GM23248 (cell line): ENCODE data around the gene ELAVL2. TPM values are rescaled to one million over a fixed set of nuclear protein-coding genes. Genes with fewer than 3 reads are reported as not detected.

Source experiments
- DNase-seq: peaks from one replicate; pipeline ENCODE4 v3.0.0-alpha.2; 2015
- H2AFZ ChIP-seq: fragments of 200-600 bp; sonication (generic); 2 replicates; pipeline ENCODE4 v1.6.1; 2016; ENCODE audit warnings: antibody characterized with exemption
- H3F3A ChIP-seq: fragments of 200-600 bp; sonication (generic); 2 replicates; pipeline ENCODE4 v1.6.1; 2016; ENCODE audit warnings: mild to moderate bottlenecking, antibody characterized with exemption, mixed run types; ENCODE audit not compliant: insufficient read depth
- H3K27ac ChIP-seq: fragments of 200-600 bp; sonication (generic); 2 replicates; pipeline ENCODE4 v1.5.1; 2016; ENCODE audit warnings: mild to moderate bottlenecking
- H3K27me3 ChIP-seq: fragments of 200-600 bp; sonication (generic); replicated peaks from 2 replicates; pipeline ENCODE4 v1.6.1; 2016; ENCODE audit warnings: mild to moderate bottlenecking; ENCODE audit not compliant: insufficient read depth
- H3K36me3 ChIP-seq: fragments of 200-600 bp; sonication (generic); 2 replicates; pipeline ENCODE4 v1.6.1; 2016; ENCODE audit warnings: low read depth, mild to moderate bottlenecking
- H3K4me1 ChIP-seq: fragments of 200-600 bp; sonication (generic); 2 replicates; pipeline ENCODE4 v1.6.1; 2016; ENCODE audit warnings: mild to moderate bottlenecking; ENCODE audit not compliant: insufficient read depth
- H3K4me2 ChIP-seq: fragments of 200-600 bp; sonication (generic); one replicate; pipeline ENCODE4 v1.6.1; 2016; ENCODE audit warnings: mild to moderate bottlenecking; ENCODE audit not compliant: unreplicated experiment
- H3K4me3 ChIP-seq: fragments of 200-600 bp; sonication (generic); 2 replicates; pipeline ENCODE4 v1.5.1; 2016; ENCODE audit warnings: mild to moderate bottlenecking
- H3K79me2 ChIP-seq: fragments of 200-600 bp; sonication (generic); 2 replicates; pipeline ENCODE4 v1.6.1; 2016; ENCODE audit warnings: mild to moderate bottlenecking; ENCODE audit not compliant: insufficient read depth
- H3K9ac ChIP-seq: fragments of 200-600 bp; sonication (generic); 2 replicates; pipeline ENCODE4 v1.6.1; 2016; ENCODE audit warnings: mild to moderate bottlenecking
- H3K9me2 ChIP-seq: fragments of 200-600 bp; sonication (generic); 2 replicates; pipeline ENCODE4 v1.6.1; 2016; ENCODE audit warnings: mixed run types, mild to moderate bottlenecking, moderate library complexity; ENCODE audit not compliant: insufficient read depth
- H3K9me3 ChIP-seq: fragments of 200-600 bp; sonication (generic); one replicate; pipeline ENCODE4 v1.6.1; 2017; ENCODE audit warnings: low read depth
- H4K20me1 ChIP-seq: fragments of 200-600 bp; sonication (generic); 2 replicates; pipeline ENCODE4 v1.6.0; 2016; ENCODE audit not compliant: insufficient read depth
- EZH2 ChIP-seq: fragments of 200-600 bp; sonication (generic); IDR thresholded peaks from 2 replicates; pipeline ENCODE4 v1.6.1; 2018; ENCODE audit warnings: antibody characterized with exemption, mild to moderate bottlenecking; ENCODE audit not compliant: insufficient read depth, poor library complexity, severe bottlenecking
- EZH2phosphoT487 ChIP-seq: fragments of 200-600 bp; sonication (generic); IDR thresholded peaks from 2 replicates; pipeline ENCODE4 v1.6.1; 2018; ENCODE audit warnings: antibody characterized with exemption, moderate library complexity, mild to moderate bottlenecking, low read depth; ENCODE audit not compliant: insufficient read depth
- WGBS, 2 experiments: methylation state at CpG; one replicate each; pipeline ENCODE4 v1.1.6; 2015 to 2017; ENCODE audit warnings: low lambda C conversion rate in 2 of 2, low coverage in 1 of 2; ENCODE audit errors: missing lambda C conversion rate in 2 of 2; 5-methylcytosine and 5-hydroxymethylcytosine counted together
- in situ Hi-C: fragments of 300-500 bp; cut with MboI; formaldehyde crosslinking; loops from 2 replicates; pipeline ENCODE4 v1.15.0; 2020
- polyA plus RNA-seq: library from polyadenylated mRNA; unstranded; fragments of >200 nt; fragmentation: Nextera tagmentation; extraction: Ambion mirVana; gene quantifications from 2 replicates; pipeline ENCODE4 v1.2.1, GENCODE V29; 2016
- total RNA-seq: library from RNA; depleted of rRNA; stranded (reverse); fragments of >200 nt; shearing (Covaris generic); gene quantifications from 2 replicates; pipeline ENCODE4 v1.2.3, GENCODE V29; 2014

The ELAVL2 gene
- total and polyA plus RNA-seq, 2 experiments from 2014 or later = 0.08 TPM; not detected in 1

DNA sequence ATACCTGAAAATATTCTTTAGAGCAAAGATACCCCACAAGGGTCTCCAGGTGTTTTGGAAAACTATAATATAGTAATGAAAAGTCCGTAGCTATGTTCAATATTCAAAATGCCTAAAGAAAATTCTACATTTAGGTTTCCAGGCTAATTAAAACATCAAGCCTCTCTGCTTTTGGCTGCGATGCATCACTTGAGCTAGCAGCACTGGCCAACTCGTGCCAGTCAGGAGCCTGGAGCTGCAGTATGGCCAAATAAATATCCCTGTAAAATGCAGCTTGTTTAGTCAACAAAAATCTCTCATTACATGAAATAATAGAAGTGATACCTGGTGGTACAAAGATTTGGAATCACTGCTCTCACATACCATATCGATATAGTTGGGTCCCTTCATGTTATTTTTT, 181.1 kb downstream of the ELAVL2 start:
- H3K27ac ChIP-seq = no peak overlapping the region
- H3K27me3 ChIP-seq = no peaks in the 10 kb centered on the region
- no peak overlapping the region for H3K9ac ChIP-seq
- WGBS, 2 experiments = 34 to 36% methylated on average over 4 of the region's 4 CpGs
- H3K9me2 ChIP-seq = no peaks in the 10 kb centered on the region
- H4K20me1 ChIP-seq = no peaks in the 10 kb centered on the region
- TF ChIP-seq EZH2phosphoT487 (no peak), EZH2 (no peak)
- H3K4me3 ChIP-seq = no peak overlapping the region
- no peak for DNase-seq
- H3K36me3 ChIP-seq = no peaks in the 10 kb centered on the region
- no peak overlapping the region for H2AFZ ChIP-seq
- H3K4me2 ChIP-seq = no peak overlapping the region
- H3F3A ChIP-seq = no peaks in the 10 kb centered on the region
- H3K9me3 ChIP-seq = no peaks in the 10 kb centered on the region
- no peaks in the 10 kb centered on the region for H3K79me2 ChIP-seq
- H3K4me1 ChIP-seq = no peaks in the 10 kb centered on the region
- in situ Hi-C loops = no loop called here

DNA sequence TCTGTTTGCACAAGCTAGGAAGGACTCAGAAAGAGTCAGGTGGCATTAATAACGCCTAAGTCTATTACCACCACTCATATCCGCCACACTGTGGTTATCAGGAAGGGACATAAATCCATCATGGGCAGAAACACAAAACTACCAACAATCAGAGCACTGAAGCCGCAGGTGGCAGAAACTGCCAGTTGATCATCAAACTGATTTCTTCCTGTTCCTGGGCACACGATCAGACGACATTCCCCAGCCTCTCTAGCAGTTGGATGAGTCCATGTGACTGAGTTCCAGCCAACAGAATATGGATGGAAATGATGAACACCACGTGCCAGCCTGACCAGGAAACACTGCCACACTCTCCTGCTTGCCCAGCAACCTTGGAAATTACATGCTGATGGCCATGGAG, 181.7 kb downstream of the ELAVL2 start:
- Histone ChIP-seq H3F3A (no peaks in the 10 kb centered on the region), H3K4me2 (no peak overlapping the region), H3K27me3 (no peaks in the 10 kb centered on the region), H4K20me1 (no peaks in the 10 kb centered on the region), H3K79me2 (no peaks in the 10 kb centered on the region), H3K36me3 (no peaks in the 10 kb centered on the region), H3K4me3 (no peak overlapping the region), H3K9me3 (no peaks in the 10 kb centered on the region), H3K4me1 (no peaks in the 10 kb centered on the region), H3K9ac (no peak overlapping the region), H2AFZ (no peak overlapping the region), H3K27ac (no peak overlapping the region), H3K9me2 (no peaks in the 10 kb centered on the region)
- DNase-seq = no peak
- TF ChIP-seq EZH2 = no peak
- TF ChIP-seq EZH2phosphoT487 = no peak
- in situ Hi-C loops = no loop called here
- WGBS, 2 experiments = 23 to 39% methylated on average over 6 of the region's 6 CpGs

DNA sequence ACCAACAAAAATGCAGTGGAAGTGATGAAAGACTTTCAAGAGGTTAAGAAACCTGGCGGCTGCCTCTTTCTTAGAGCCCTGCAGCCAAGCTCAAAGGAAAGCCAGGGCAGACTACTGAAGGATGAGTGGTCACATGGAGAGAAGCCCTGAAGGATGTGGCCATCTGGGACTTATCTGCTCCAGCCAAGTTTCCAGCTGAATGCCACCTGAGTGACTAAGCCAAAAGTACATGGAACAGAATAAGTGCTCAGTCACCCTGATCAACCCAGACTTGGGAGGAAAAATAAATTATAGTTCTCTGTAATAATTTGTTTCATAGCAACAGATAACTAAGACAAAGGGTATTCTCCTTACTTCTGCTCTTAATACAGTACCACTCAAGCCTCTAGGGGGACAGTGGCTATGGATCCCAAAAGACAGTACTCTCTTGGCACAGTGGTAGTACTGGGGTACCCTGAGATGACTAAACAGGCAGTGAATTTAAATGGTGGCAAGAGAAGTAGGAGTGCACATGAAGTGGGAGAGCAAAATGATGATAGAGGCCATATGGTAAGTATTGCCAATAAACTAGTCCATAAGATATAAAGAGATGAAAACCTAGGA, 182.3 kb downstream of the ELAVL2 start:
- in situ Hi-C loops = no loop called here
- no peaks in the 10 kb centered on the region for H4K20me1 ChIP-seq
- H3K9me3 ChIP-seq = no peaks in the 10 kb centered on the region
- H3K9ac ChIP-seq = no peak overlapping the region
- no peaks in the 10 kb centered on the region for H3K36me3 ChIP-seq
- no peaks in the 10 kb centered on the region for H3K9me2 ChIP-seq
- no peak overlapping the region for H3K27ac ChIP-seq
- TF ChIP-seq EZH2 (no peak), EZH2phosphoT487 (no peak)
- H3K79me2 ChIP-seq = no peaks in the 10 kb centered on the region
- H3K4me2 ChIP-seq = no peak overlapping the region
- no peaks in the 10 kb centered on the region for H3K4me1 ChIP-seq
- no peak for DNase-seq
- no peak overlapping the region for H3K4me3 ChIP-seq
- no peak overlapping the region for H2AFZ ChIP-seq
- H3F3A ChIP-seq = no peaks in the 10 kb centered on the region
- no peaks in the 10 kb centered on the region for H3K27me3 ChIP-seq
- 38 to 43% methylated on average over 1 of the region's 1 CpG for WGBS, 2 experiments
